Lower leg skin (tissue), 4 donors: ENCODE measurements around the gene UROC1. TPM values are rescaled to one million over a fixed set of nuclear protein-coding genes. Genes with fewer than 3 reads are reported as not detected.

Experiments used
- DNase-seq, 2 donors: peaks; one replicate each; pipeline ENCODE4 v3.0.0-alpha.2; 2019; ENCODE audit warnings: low spot score in 2 of 2
- H3K4me3 ChIP-seq: fragments of 200-600 bp; sonication (generic); 2 replicates; pipeline ENCODE4 v1.5.1; 2017; ENCODE audit warnings: mild to moderate bottlenecking, low read depth; ENCODE audit not compliant: poor library complexity, severe bottlenecking
- CTCF ChIP-seq, 3 donors: fragments of 450-650 bp; IDR thresholded peaks; one replicate each; pipeline ENCODE4 v1.5.1; 2016; ENCODE audit warnings: antibody characterized with exemption in 3 of 3, mild to moderate bottlenecking in 3 of 3, moderate library complexity in 2 of 3
- POLR2A ChIP-seq, 2 donors: fragments of 450-650 bp; IDR thresholded peaks; one replicate each; pipeline ENCODE4 v1.6.1; 2016 to 2017; ENCODE audit warnings: antibody characterized with exemption in 2 of 2, mild to moderate bottlenecking in 1 of 2, moderate library complexity in 1 of 2
- WGBS, 2 donors: methylation state at CpG; one replicate each; pipeline ENCODE4 v1.1.5; 2018; 5-methylcytosine and 5-hydroxymethylcytosine counted together
- intact Hi-C: fragments of 100-400 bp; cut with DNase I; formaldehyde crosslinking; loops from one replicate; pipeline ENCODE4 v1.15.0; 2023; ENCODE audit warnings: low total_unique reads
- total RNA-seq, 4 donors: library from RNA; depleted of rRNA; stranded (reverse); fragments of >200 nt; gene quantifications; one replicate each; pipeline ENCODE4 v1.1.0, GENCODE V29; 2016

Gene UROC1
- total RNA-seq, 4 donors from 2014 or later = not detected

- no peak for TF ChIP-seq POLR2A (IDR thresholded peaks at IDR 0.05)
- no peak for TF ChIP-seq CTCF (IDR thresholded peaks at IDR 0.05)
- no peak for DNase-seq
- H3K4me3 ChIP-seq = no peak overlapping the region
- intact Hi-C loops = no loop called here
- 35 to 37% methylated on average over 12 of the region's 12 CpGs for WGBS, 2 donors
Observed at GRCh38 chr3:126494204-126494969, 23.2 kb downstream of the UROC1 start.

GRCh38 chr3:126493739-126494138 lies 23.8 kb downstream of the UROC1 start:
- no peak for DNase-seq
- intact Hi-C loops = no loop called here
- H3K4me3 ChIP-seq = no peak overlapping the region
- 79 to 84% methylated on average over 9 of the region's 9 CpGs for WGBS, 2 donors
- TF ChIP-seq POLR2A (IDR thresholded peaks at IDR 0.05) (no peak), CTCF (IDR thresholded peaks at IDR 0.05) (no peak)

- no peak for TF ChIP-seq POLR2A (IDR thresholded peaks at IDR 0.05)
- TF ChIP-seq CTCF (IDR thresholded peaks at IDR 0.05) = no peak
- no peak overlapping the region for H3K4me3 ChIP-seq
- intact Hi-C loops = no loop called here
- 83 to 96% methylated on average over 11 to 14 of the region's 14 CpGs for WGBS, 2 donors
- DNase-seq = no peak
Observed at GRCh38 chr3:126493051-126493450, 24.5 kb downstream of the UROC1 start.

DNA sequence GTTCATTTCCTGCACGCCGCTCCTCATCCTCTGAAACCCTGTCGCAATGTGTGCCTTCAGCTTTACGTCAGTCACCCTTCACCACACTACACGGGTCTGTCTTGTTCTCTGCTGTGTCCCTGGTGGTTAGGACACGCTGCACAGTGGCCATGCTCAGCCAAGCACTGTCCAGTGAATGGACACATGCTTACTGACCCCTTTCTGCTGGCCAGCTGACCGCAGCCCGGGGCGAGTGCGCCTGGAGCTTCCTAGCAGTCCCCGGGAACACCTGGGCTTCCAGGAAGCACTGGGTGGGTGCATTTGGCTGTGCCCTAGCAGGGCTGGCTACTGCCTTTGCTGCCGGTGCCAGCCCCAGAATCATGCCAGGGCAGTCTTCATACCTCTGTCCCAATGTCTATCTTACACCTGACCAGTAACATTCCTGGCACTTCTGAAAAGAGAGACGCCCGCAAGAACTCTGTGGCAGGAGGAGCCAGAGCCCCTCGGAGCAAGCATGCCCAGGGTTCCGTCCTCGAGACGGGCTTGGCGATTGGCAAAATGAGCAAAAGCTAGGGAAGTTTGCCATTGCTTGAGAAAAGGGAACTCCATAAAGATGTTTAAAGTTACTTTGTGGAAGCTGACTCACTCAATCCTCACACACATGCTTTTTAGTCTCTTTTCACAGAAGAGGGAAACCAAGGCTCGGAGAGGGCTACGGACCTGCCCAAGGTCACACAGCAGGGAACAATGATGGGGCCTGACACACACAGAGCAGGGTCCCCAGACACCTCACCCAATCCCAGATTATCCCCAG lies 26.2 kb downstream of the UROC1 start:
- intact Hi-C loops = no loop called here
- no peak for TF ChIP-seq POLR2A (IDR thresholded peaks at IDR 0.05)
- TF ChIP-seq CTCF (IDR thresholded peaks at IDR 0.05) = no peak
- DNase-seq = no peak
- WGBS, 2 donors = 77% methylated on average over 20 to 21 of the region's 21 CpGs
- H3K4me3 ChIP-seq = no peak overlapping the region

DNA sequence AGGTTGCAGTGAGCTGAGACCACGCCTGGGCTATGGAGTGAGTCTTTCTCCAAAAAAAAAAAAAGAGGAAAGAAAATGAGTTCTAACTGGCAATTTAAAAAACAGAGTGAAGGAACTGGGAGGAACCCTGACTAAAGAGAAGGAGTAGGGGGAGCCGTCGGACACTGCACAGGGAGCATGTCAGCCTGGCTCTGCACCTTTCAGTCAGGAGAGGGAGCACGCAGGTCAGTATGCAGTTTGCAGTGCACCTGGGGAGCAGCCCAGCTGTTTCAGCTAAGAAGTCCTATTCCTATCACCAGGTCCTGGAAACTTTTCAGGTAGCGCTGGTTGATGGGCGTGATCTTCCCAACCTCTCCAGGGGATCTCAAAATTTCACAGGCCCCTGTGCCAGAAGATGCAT lies 27.0 kb downstream of the UROC1 start:
- WGBS, 2 donors = 72 to 75% methylated on average over 6 of the region's 6 CpGs
- H3K4me3 ChIP-seq = no peak overlapping the region
- intact Hi-C loops = no loop called here
- TF ChIP-seq CTCF (IDR thresholded peaks at IDR 0.05) (no peak), POLR2A (IDR thresholded peaks at IDR 0.05) (no peak)
- no peak for DNase-seq
